Heart left ventricle (tissue), 16 donors: ENCODE results near the gene L3MBTL3. TPM values are rescaled to one million over a fixed set of nuclear protein-coding genes. Genes with fewer than 3 reads are reported as not detected.

Experiments
- ATAC-seq, 4 donors: fragments of 200-7000 bp; cut with Tn5 transposase; one replicate each; pipeline ENCODE4 v1.9.1; 2020 to 2022; ENCODE audit warnings: moderate library complexity in 4 of 4, mild to moderate bottlenecking in 3 of 4, moderate number of reproducible peaks in 1 of 4
- DNase-seq, 5 donors: peaks; one replicate each; pipeline ENCODE4 v3.0.0-alpha.2; 2020
- H3K27ac ChIP-seq, 12 donors: fragments of 200-600 bp; sonication (generic) in 4 of 12; one replicate each; pipeline versions ENCODE4 v1.5.0 to v1.8.0; 2016 to 2022; ENCODE audit warnings: mild to moderate bottlenecking in 2 of 12
- H3K27me3 ChIP-seq, 9 donors: fragments of 200-600 bp; sonication (generic) in 2 of 9; one replicate each; pipeline versions ENCODE4 v1.5.1 to v1.8.0; 2016 to 2022; ENCODE audit warnings: mild to moderate bottlenecking in 3 of 9
- H3K36me3 ChIP-seq, 9 donors: fragments of 200-600 bp; sonication (generic) in 2 of 9; one replicate each; pipeline versions ENCODE4 v1.5.0 to v1.8.0; 2018 to 2022; ENCODE audit warnings: mild to moderate bottlenecking in 2 of 9
- H3K4me1 ChIP-seq, 12 donors: fragments of 200-600 bp; sonication (generic) in 4 of 12; one replicate each; pipeline versions ENCODE4 v1.5.0 to v1.8.0; 2016 to 2022; ENCODE audit warnings: mild to moderate bottlenecking in 3 of 12
- H3K4me3 ChIP-seq, 12 donors: fragments of 200-600 bp; sonication (generic) in 4 of 12; one replicate each; pipeline versions ENCODE4 v1.5.0 to v1.8.0; 2017 to 2022; ENCODE audit warnings: mild to moderate bottlenecking in 9 of 12, moderate library complexity in 4 of 12
- H3K9me3 ChIP-seq, 12 donors: fragments of 200-600 bp; sonication (generic) in 4 of 12; one replicate each; pipeline versions ENCODE4 v1.5.0 to v1.8.0; 2016 to 2022; ENCODE audit warnings: mild to moderate bottlenecking in 1 of 12
- POLR2A ChIP-seq, 2 donors: fragments of 450-650 bp; IDR thresholded peaks; one replicate each; pipeline ENCODE4 v1.6.1; 2017; ENCODE audit warnings: antibody characterized with exemption in 2 of 2, mild to moderate bottlenecking in 2 of 2, moderate library complexity in 2 of 2
- WGBS, 4 donors: extraction: QIAGEN DNeasy Blood & Tissue Kit in 2 of 4; methylation state at CpG; one replicate each; pipeline versions ENCODE4 v1.1.5 to v1.1.7; 2013 to 2018; 5-methylcytosine and 5-hydroxymethylcytosine counted together
- intact Hi-C, 10 donors: fragments of 100-400 bp; cut with DNase I; formaldehyde crosslinking; loops; one replicate each; pipeline versions ENCODE4 v1.11.1 to v1.14.2; 2022
- polyA plus RNA-seq, 2 donors: library from polyadenylated mRNA; stranded (reverse); fragments of 200-250 nt; gene quantifications; one replicate each; pipeline ENCODE4 v1.2.3, GENCODE V29; 2013
- total RNA-seq, 9 donors: library from RNA; depleted of rRNA in 2 of 9; stranded (reverse); fragments of >200 nt in 2 of 9; fragmentation: NEBNext Ultra II Directional in 3 of 9; extraction: Animal tissue kit (Norgen Biotek cat#: 25700) in 3 of 9; gene quantifications; one replicate each; pipeline versions ENCODE4 v1.1.0 to v1.2.4, GENCODE V29; 2016 to 2023
- TF ChIP-seq, protein P1 (sequence below), 12 donors: fragments of 200-600 bp; sonication (generic) in 4 of 12; IDR thresholded peaks; one replicate each; pipeline versions ENCODE4 v1.5.0 to v1.8.0; 2018 to 2022; ENCODE audit warnings: antibody characterized with exemption in 12 of 12, mild to moderate bottlenecking in 5 of 12
- donor health status: ischemic (EF 13 %, LVEDD 7.1; RV severe dilation, severe dysfunction).
- donor health status: healthy with polysubstance abuse.
- donor health status: DM: no; HTN: yes; CAD: no.
- donor health status: DM: no; HTN: no; CAD: no.
- donor health status: ischemic (EF 25% LVEDD 6.9; RV normal size, moderate dysfunction).
- donor health status: ischemic (EF 25% LVEDD 5.7; RV mildly dilated, moderate dysfunction).
- donor health status: healthy.
- donor health status: DM: yes; HTN: yes; CAD: no.
- donor health status: ischemic (EF 35%, LVEDD 5.7; RV mildly dilated, moderate dysfunction).
- donor health status: nonischemic (EF 11% LVEDD 7.7; RV severe dilation, severe dysfunction).
- donor health status: DM: yes; HTN: yes; CAD: no.
- donor health status: PGD.
- donor health status: ischemic (EF 29% LVEDD 5.4; RV normal size, mild dysfunction).
- donor health status: nonischemic (EF 23%, LVEDD 6.1; RV moderate dilation, normal function).

The L3MBTL3 gene
- total and polyA plus RNA-seq, 11 donors = 0.53 to 4.9 (median 2.0) TPM

DNA sequence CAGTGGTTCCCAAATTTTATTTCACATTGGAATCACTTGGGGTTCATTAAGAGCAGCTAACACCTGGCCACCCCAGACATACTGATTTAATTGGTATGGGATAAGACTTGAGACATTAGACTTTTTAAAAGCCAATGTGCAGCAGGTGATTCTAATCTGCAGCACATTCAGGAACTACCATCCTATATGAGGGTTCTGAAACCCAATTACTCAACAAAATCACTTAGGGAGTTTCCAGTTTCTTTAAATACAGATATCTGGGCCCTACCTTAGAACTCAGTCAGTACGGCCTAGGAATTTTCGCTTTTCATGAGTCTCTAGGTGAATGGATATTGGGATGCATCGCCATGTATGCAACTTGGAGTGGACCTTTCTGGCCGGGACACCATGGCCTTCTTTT is 24.0 kb upstream of the L3MBTL3 start:
- no peak for DNase-seq
- no peaks in the 10 kb centered on the region for H3K4me1 ChIP-seq
- no peak overlapping the region for H3K4me3 ChIP-seq
- intact Hi-C loops = no loop called here
- H3K9me3 ChIP-seq = no peaks in the 10 kb centered on the region
- no peak for ATAC-seq
- H3K27me3 ChIP-seq = peaks cover 0 to 2% (median 0%) of the 10 kb centered on the region in 9 donors
- 91 to 94% (median 92%) methylated on average over 4 of the region's 4 CpGs for WGBS, 4 donors
- no peaks in the 10 kb centered on the region for H3K36me3 ChIP-seq
- no peak for TF ChIP-seq POLR2A (IDR thresholded peaks at IDR 0.05)
- TF ChIP-seq, protein P1, sequence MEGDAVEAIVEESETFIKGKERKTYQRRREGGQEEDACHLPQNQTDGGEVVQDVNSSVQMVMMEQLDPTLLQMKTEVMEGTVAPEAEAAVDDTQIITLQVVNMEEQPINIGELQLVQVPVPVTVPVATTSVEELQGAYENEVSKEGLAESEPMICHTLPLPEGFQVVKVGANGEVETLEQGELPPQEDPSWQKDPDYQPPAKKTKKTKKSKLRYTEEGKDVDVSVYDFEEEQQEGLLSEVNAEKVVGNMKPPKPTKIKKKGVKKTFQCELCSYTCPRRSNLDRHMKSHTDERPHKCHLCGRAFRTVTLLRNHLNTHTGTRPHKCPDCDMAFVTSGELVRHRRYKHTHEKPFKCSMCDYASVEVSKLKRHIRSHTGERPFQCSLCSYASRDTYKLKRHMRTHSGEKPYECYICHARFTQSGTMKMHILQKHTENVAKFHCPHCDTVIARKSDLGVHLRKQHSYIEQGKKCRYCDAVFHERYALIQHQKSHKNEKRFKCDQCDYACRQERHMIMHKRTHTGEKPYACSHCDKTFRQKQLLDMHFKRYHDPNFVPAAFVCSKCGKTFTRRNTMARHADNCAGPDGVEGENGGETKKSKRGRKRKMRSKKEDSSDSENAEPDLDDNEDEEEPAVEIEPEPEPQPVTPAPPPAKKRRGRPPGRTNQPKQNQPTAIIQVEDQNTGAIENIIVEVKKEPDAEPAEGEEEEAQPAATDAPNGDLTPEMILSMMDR (IDR thresholded peaks at IDR 0.05) = no peak
- no peak overlapping the region for H3K27ac ChIP-seq

DNA sequence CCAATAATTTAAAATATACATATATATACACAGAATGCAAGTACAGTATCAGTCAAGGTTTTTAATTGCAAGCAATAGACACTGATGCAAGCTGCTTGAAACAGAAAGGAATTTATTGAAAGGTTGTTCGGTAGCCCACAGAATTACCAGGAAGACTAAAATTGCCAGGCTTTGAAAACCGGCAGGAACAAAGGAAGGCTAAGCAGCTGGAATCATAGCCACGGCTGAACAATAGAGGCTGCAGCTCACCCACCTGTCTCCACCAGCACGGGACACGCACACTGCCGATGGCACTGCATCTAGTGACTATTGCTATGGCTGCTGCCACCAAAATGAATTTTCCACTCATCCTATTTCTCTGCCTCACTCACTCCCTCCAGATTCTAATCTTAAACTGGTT is 22.0 kb upstream of the L3MBTL3 start:
- intact Hi-C loops = no loop called here
- Histone ChIP-seq H3K4me3 (no peak overlapping the region), H3K27me3 (peaks cover 0 to 4% (median 0%) of the 10 kb centered on the region in 9 donors), H3K27ac (no peak overlapping the region), H3K9me3 (no peaks in the 10 kb centered on the region), H3K4me1 (no peaks in the 10 kb centered on the region), H3K36me3 (no peaks in the 10 kb centered on the region)
- TF ChIP-seq, protein P1 (IDR thresholded peaks at IDR 0.05) = no peak
- TF ChIP-seq POLR2A (IDR thresholded peaks at IDR 0.05) = no peak
- no peak for DNase-seq
- WGBS, 4 donors = 75 to 81% (median 78%) methylated on average over 6 of the region's 6 CpGs
- no peak for ATAC-seq

DNA sequence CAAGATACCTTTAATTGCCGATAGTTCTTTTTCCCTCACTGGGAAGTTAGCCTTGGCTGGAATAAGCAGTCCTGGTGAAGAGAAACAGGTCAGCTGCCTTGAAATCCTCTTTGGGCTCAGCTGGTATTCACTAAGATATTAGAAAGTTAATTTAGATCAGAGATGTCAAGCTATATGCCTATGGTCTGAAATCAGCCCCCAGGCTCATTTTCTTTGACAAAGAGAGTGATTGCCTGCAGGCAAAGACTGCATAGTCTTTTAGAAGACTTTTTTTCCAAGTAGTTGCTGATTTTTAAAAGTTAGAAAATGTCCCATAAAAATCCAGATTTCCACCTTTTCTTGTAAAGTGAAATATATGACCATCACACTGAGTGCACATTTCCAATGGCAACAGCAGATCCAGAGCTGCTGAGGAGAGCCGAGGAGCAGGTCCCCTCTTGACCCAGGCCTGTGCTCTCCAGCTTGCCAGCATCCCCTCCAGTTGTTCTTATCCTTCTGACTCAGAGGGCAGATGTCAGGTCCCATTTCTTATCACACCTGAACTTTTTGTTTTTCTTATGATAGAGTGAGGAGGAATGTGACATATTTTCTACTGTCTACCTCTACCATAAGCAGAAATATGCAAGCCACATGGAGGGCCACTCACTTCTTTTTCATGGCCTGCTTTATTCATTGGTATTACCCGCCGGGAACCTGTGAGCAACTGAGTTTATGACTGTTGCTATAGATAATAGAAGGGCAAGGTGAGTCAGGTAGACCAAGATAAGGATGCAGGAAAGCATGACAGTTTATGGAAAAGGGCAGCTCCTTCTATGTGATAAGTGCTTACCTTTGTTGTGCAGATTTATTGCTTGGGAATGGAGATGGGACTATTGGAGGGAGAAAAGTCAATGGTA is 17.6 kb upstream of the L3MBTL3 start:
- TF ChIP-seq, protein P1 (IDR thresholded peaks at IDR 0.05) = no peak
- TF ChIP-seq POLR2A (IDR thresholded peaks at IDR 0.05) = no peak
- no peaks in the 10 kb centered on the region for H3K4me1 ChIP-seq
- H3K36me3 ChIP-seq = no peaks in the 10 kb centered on the region
- H3K27me3 ChIP-seq = peaks cover 0 to 4% (median 0%) of the 10 kb centered on the region in 9 donors
- H3K4me3 ChIP-seq = no peak overlapping the region
- no peak for DNase-seq
- no peak for ATAC-seq
- 56 to 67% (median 63%) methylated on average over 4 of the region's 4 CpGs for WGBS, 4 donors
- no peaks in the 10 kb centered on the region for H3K9me3 ChIP-seq
- intact Hi-C loops = no loop called here
- no peak overlapping the region for H3K27ac ChIP-seq

DNA sequence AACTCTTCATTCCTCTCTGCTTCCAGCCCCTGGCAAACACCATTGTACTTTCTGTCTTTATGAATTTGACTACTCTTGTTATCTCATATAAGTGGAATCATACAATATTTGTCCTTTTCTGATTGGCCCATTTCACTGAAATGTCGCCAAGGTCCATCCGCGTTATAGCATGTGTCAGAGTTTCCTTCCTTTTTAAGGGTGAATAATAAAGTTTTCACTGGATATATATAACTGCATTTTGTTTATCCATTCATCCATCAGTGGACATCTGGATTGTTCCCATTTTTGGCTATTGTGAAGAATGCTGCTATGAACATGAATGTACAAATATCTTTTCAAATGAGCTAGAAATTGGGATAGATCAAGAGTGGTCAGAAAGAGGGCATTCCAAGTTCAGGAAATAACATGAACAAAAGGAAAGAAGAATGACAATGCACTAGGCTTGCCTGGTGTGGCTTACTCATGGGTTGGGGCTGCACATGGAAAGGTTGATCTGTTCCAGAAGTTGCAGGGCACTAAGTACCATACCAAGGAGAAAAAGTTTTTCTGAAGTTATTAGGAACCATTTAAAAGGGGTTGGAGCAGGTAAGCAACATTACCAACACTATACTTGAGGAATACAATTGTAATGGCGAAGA is 10.0 kb upstream of the L3MBTL3 start:
- WGBS, 4 donors = 65 to 75% (median 69%) methylated on average over 4 of the region's 4 CpGs
- no peaks in the 10 kb centered on the region for H3K27me3 ChIP-seq
- DNase-seq = no peak
- no peaks in the 10 kb centered on the region for H3K36me3 ChIP-seq
- no peak overlapping the region for H3K27ac ChIP-seq
- TF ChIP-seq, protein P1 (IDR thresholded peaks at IDR 0.05) = no peak
- TF ChIP-seq POLR2A (IDR thresholded peaks at IDR 0.05) = no peak
- H3K4me3 ChIP-seq = no peak overlapping the region
- intact Hi-C loops = no loop called here
- no peaks in the 10 kb centered on the region for H3K4me1 ChIP-seq
- ATAC-seq = no peak
- H3K9me3 ChIP-seq = no peaks in the 10 kb centered on the region
